Measurements from ENCODE around the gene SMAD3.
A peak's percentile ranks its signal among the peaks of the same experiment; 100 is the strongest.

The SMAD3 gene

GRCh38 chr15:67241132-67241855, 175.9 kb downstream of the SMAD3 start:
- DNase-seq (ENCODE audit: low spot score), result no peak

- peak; percentile 12 for DNase-seq (ENCODE audit: low spot score)
Measured at GRCh38 chr15:67242708-67243111, 177.3 kb downstream of the SMAD3 start.

Data from iPS-NIHi11 (cell line).